ENCODE measurements around the gene MOV10L1. TPM values are rescaled to one million over a fixed set of nuclear protein-coding genes. Genes with fewer than 3 reads are reported as not detected.

MOV10L1 gene
- total RNA-seq, 3 donors from 2014 or later: 0.29 to 1.0 (median 0.49) TPM

DNA sequence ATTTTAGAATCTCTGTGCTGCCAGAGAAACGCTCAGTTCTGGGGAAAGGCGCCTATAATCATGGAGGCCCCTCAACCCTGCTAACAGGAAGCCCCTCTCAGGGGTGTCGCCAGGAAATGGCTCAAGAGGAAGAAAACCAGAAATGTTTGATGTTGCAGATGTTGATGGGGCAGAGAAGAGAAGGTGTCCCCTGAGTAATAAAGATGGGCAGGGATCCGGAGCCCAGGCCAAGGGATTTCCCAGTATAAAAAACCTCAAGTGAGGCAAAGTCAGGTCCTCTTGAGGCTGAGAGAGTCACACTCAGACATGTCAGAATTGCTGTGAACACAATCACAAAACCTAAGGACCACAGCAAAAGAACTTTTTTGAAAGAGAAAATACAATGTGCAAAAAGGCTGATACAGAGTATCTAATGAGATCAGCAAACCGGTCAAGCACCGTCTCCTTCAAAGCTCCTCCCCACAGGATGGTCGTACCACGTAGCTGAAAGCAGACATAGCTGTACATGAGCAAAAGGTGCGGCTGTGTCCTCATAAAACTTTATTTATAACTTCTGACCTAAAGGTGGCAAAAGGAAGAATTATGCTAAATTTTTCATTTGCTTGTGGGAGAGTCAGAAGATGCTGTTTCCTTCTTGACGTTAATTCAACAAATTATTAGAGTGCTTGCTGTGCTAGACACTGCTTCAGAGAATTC lies 12.2 kb downstream of the MOV10L1 start:
- DNase-seq: no peak
- TF ChIP-seq, protein P1, sequence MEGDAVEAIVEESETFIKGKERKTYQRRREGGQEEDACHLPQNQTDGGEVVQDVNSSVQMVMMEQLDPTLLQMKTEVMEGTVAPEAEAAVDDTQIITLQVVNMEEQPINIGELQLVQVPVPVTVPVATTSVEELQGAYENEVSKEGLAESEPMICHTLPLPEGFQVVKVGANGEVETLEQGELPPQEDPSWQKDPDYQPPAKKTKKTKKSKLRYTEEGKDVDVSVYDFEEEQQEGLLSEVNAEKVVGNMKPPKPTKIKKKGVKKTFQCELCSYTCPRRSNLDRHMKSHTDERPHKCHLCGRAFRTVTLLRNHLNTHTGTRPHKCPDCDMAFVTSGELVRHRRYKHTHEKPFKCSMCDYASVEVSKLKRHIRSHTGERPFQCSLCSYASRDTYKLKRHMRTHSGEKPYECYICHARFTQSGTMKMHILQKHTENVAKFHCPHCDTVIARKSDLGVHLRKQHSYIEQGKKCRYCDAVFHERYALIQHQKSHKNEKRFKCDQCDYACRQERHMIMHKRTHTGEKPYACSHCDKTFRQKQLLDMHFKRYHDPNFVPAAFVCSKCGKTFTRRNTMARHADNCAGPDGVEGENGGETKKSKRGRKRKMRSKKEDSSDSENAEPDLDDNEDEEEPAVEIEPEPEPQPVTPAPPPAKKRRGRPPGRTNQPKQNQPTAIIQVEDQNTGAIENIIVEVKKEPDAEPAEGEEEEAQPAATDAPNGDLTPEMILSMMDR (IDR thresholded peaks at IDR 0.05): no peak
- intact Hi-C loops (cut with DNase I, micrococcal nuclease): no loop called here
- H3K4me3 ChIP-seq: no peak overlapping the region
- no peaks in the 10 kb centered on the region for H3K4me1 ChIP-seq (ENCODE audit: low read depth)
- no peak for ATAC-seq
- no peaks in the 10 kb centered on the region for H3K9me3 ChIP-seq
- no peaks in the 10 kb centered on the region for H3K36me3 ChIP-seq (ENCODE audit: low read depth)

DNA sequence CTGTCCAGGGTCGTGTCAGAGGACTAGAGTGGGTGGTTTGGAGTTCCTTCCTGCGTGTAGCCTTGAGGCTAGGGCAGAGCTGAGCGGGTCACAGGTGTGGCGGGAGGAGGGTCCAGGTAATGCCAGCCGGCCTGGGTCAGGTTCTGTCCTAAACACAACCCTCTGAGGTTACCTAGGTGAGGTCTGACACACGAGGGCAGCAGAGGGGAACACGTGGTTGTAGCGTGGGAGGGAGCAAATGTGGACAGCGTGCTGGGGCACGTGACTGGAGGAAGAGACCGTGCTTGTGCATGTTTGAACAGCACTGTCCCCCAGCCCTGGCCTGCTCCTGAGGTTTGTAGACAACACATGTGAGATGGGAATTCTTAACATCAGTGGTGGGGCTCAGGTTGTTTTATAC lies 13.1 kb downstream of the MOV10L1 start:
- H3K4me3 ChIP-seq: no peak overlapping the region
- no peaks in the 10 kb centered on the region for H3K4me1 ChIP-seq (ENCODE audit: low read depth)
- TF ChIP-seq, protein P1 (IDR thresholded peaks at IDR 0.05): no peak
- no peaks in the 10 kb centered on the region for H3K36me3 ChIP-seq (ENCODE audit: low read depth)
- no peak for DNase-seq
- intact Hi-C loops (cut with DNase I, micrococcal nuclease): no loop called here
- peak; percentile 33 for ATAC-seq
- H3K9me3 ChIP-seq: no peaks in the 10 kb centered on the region

GRCh38 chr22:50104141-50104544 lies 14.3 kb downstream of the MOV10L1 start:
- DNase-seq: no peak
- intact Hi-C loops (cut with DNase I, micrococcal nuclease): no loop called here
- Histone ChIP-seq H3K36me3 (ENCODE audit: low read depth) (no peaks in the 10 kb centered on the region), H3K9me3 (no peaks in the 10 kb centered on the region), H3K4me3 (no peak overlapping the region), H3K4me1 (ENCODE audit: low read depth) (no peaks in the 10 kb centered on the region)
- ATAC-seq: peak; percentile 25
- TF ChIP-seq, protein P1 (IDR thresholded peaks at IDR 0.05): no peak

- DNase-seq (peak in 1 of 3 donors; percentile 25), ATAC-seq (no peak)
- Histone ChIP-seq H3K36me3 (ENCODE audit: low read depth) (no peaks in the 10 kb centered on the region), H3K4me1 (ENCODE audit: low read depth) (no peaks in the 10 kb centered on the region), H3K4me3 (no peak overlapping the region), H3K9me3 (no peaks in the 10 kb centered on the region)
- TF ChIP-seq, protein P1 (IDR thresholded peaks at IDR 0.05): no peak
- intact Hi-C loops (cut with DNase I, micrococcal nuclease): no loop called here
Measured at GRCh38 chr22:50105208-50106100, 15.6 kb downstream of the MOV10L1 start.

DNA sequence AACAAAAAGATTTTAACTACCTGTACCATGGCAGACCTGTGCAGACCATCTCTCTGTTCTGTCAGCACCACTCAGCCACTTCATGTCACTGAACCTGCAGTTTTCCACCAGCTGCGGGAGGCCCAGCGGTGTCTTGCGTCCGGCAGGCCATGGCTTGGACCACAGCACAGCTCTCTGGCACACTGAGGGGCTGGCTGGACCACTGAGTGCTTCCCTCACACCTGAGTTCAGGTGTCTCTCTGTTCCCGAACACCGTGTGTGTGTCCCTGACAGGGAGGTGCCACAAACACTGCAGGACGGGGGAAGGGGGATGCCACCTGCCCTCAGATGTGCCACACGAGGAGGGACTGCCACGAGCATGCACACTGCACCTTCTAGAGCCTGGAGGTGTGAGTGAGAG lies 17.7 kb downstream of the MOV10L1 start:
- Histone ChIP-seq H3K4me3 (no peak overlapping the region), H3K4me1 (ENCODE audit: low read depth) (no peaks in the 10 kb centered on the region), H3K36me3 (ENCODE audit: low read depth) (no peaks in the 10 kb centered on the region), H3K9me3 (no peaks in the 10 kb centered on the region)
- no peak for DNase-seq
- ATAC-seq: no peak
- TF ChIP-seq, protein P1 (IDR thresholded peaks at IDR 0.05): no peak
- intact Hi-C loops (cut with DNase I, micrococcal nuclease): no loop called here
